Activated CD4-positive, alpha-beta T cell treated with anti-CD3 and anti-CD28 coated beads, Interleukin-2, amount 50 U/mL, for 1 hour (primary cell): ENCODE results near the gene STK32B.

Source experiments
- DNase-seq: peaks from one replicate; pipeline ENCODE4 v3.0.0-alpha.2; 2020

Gene STK32B

GRCh38 chr4:5458676-5459075 is 407.4 kb downstream of the STK32B start:
- no peak for DNase-seq

- no peak for DNase-seq
Observed at GRCh38 chr4:5459236-5459635, 408.0 kb downstream of the STK32B start.

- no peak for DNase-seq
Observed at GRCh38 chr4:5460106-5460801, 409.0 kb downstream of the STK32B start.

- no peak for DNase-seq
Observed at GRCh38 chr4:5461477-5461876, 410.2 kb downstream of the STK32B start.

GRCh38 chr4:5462254-5462835 is 411.1 kb downstream of the STK32B start:
- no peak for DNase-seq

GRCh38 chr4:5462896-5463295 is 411.6 kb downstream of the STK32B start:
- DNase-seq = no peak

- DNase-seq = no peak
Observed at GRCh38 chr4:5463361-5463760, 412.1 kb downstream of the STK32B start.

GRCh38 chr4:5463936-5464650 is 412.8 kb downstream of the STK32B start:
- no peak for DNase-seq

- no peak for DNase-seq
Observed at GRCh38 chr4:5465529-5465928, 414.2 kb downstream of the STK32B start.

- no peak for DNase-seq
Observed at GRCh38 chr4:5465956-5466355, 414.7 kb downstream of the STK32B start.

GRCh38 chr4:5467111-5467510 is 415.8 kb downstream of the STK32B start:
- no peak for DNase-seq

GRCh38 chr4:5469151-5469775 is 418.0 kb downstream of the STK32B start:
- DNase-seq = no peak

GRCh38 chr4:5469861-5470260 is 418.6 kb downstream of the STK32B start:
- DNase-seq = no peak

GRCh38 chr4:5470318-5471198 is 419.3 kb downstream of the STK32B start:
- DNase-seq = no peak

GRCh38 chr4:5471206-5471605 is 419.9 kb downstream of the STK32B start:
- DNase-seq = no peak

- DNase-seq = no peak
Observed at GRCh38 chr4:5471691-5472090, 420.4 kb downstream of the STK32B start.

- no peak for DNase-seq
Observed at GRCh38 chr4:5472160-5472591, 420.9 kb downstream of the STK32B start.

- no peak for DNase-seq
Observed at GRCh38 chr4:5473125-5473524, 421.8 kb downstream of the STK32B start.

- no peak for DNase-seq
Observed at GRCh38 chr4:5474756-5475155, 423.5 kb downstream of the STK32B start.

GRCh38 chr4:5477613-5478012 is 426.3 kb downstream of the STK32B start:
- DNase-seq = no peak

GRCh38 chr4:5478169-5478568 is 426.9 kb downstream of the STK32B start:
- no peak for DNase-seq

GRCh38 chr4:5478697-5479096 is 427.4 kb downstream of the STK32B start:
- no peak for DNase-seq
